HepG2 (cell line): ENCODE measurements around the gene FRMPD2. TPM values are rescaled to one million over a fixed set of nuclear protein-coding genes. Genes with fewer than 3 reads are reported as not detected.
A peak's percentile ranks its signal among the peaks of the same experiment; 100 is the strongest.

Source experiments
- AGO1 ChIP-seq: fragments of 200-400 bp; formaldehyde crosslinking; IDR thresholded peaks from 2 replicates; pipeline ENCODE4 v1.6.1; 2017; ENCODE audit warnings: mild to moderate bottlenecking, low read depth, low read length, moderate library complexity; ENCODE audit not compliant: poor library complexity, severe bottlenecking
- CEBPG ChIP-seq: IDR thresholded peaks from 2 replicates; pipeline ENCODE4 v1.6.1; 2016
- FOXJ3 ChIP-seq: sonication (generic); formaldehyde crosslinking; IDR thresholded peaks from 2 replicates; pipeline ENCODE4 v1.4.0; 2020; ENCODE audit warnings: missing genetic modification reagents, mild to moderate bottlenecking, borderline replicate concordance
- KDM1A ChIP-seq: IDR thresholded peaks from 2 replicates; pipeline ENCODE4 v1.6.1; 2016; ENCODE audit warnings: missing compliant biosample characterization
- KDM5A ChIP-seq: fragments of 200-600 bp; sonication (generic); IDR thresholded peaks from 2 replicates; pipeline ENCODE4 v1.7.0; 2018; ENCODE audit warnings: antibody characterized with exemption, mild to moderate bottlenecking, low read length, borderline replicate concordance
- KLF12 ChIP-seq: sonication (generic); formaldehyde crosslinking; IDR thresholded peaks from 2 replicates; pipeline ENCODE4 v1.4.0; 2020; ENCODE audit warnings: missing genetic modification reagents, borderline replicate concordance
- MZF1 ChIP-seq: sonication (generic); formaldehyde crosslinking; IDR thresholded peaks from 2 replicates; pipeline ENCODE4 v1.8.1; 2023; ENCODE audit warnings: mild to moderate bottlenecking, missing genetic modification reagents, borderline replicate concordance
- NFYC ChIP-seq: IDR thresholded peaks from 2 replicates; pipeline ENCODE4 v1.6.1; 2016; ENCODE audit warnings: missing genetic modification reagents, missing compliant biosample characterization
- RAD51 ChIP-seq: fragments of 450-650 bp; IDR thresholded peaks from 2 replicates; pipeline ENCODE4 v1.6.1; 2016; ENCODE audit warnings: borderline replicate concordance
- ZFAT ChIP-seq: sonication (generic); formaldehyde crosslinking; conservative IDR thresholded peaks from 2 replicates; pipeline ENCODE4 v1.8.1; 2023; ENCODE audit warnings: missing genetic modification reagents, inconsistent platforms
- ZFP36L1 ChIP-seq: sonication (generic); formaldehyde crosslinking; IDR thresholded peaks from 2 replicates; pipeline ENCODE4 v1.8.0; 2022; ENCODE audit warnings: mild to moderate bottlenecking, missing genetic modification reagents, moderate library complexity
- ZFX ChIP-seq: sonication (generic); formaldehyde crosslinking; IDR thresholded peaks from 2 replicates; pipeline ENCODE4 v1.4.0; 2020; ENCODE audit warnings: mild to moderate bottlenecking, low read depth, missing genetic modification reagents, moderate library complexity
- ZNF136 ChIP-seq: sonication (generic); formaldehyde crosslinking; IDR thresholded peaks from 2 replicates; pipeline ENCODE4 v1.8.1; 2022; ENCODE audit warnings: low read depth, mild to moderate bottlenecking, moderate library complexity, missing genetic modification reagents
- ZNF432 ChIP-seq: sonication (generic); formaldehyde crosslinking; IDR thresholded peaks from 2 replicates; pipeline ENCODE4 v1.5.0; 2020; ENCODE audit warnings: missing genetic modification reagents, mild to moderate bottlenecking, borderline replicate concordance
- ZNF564 ChIP-seq: sonication (generic); formaldehyde crosslinking; IDR thresholded peaks from 2 replicates; pipeline ENCODE4 v1.8.1; 2023; ENCODE audit warnings: mild to moderate bottlenecking, missing genetic modification reagents
- ZNF720 ChIP-seq: sonication (generic); formaldehyde crosslinking; IDR thresholded peaks from 2 replicates; pipeline ENCODE4 v1.4.0; 2020; ENCODE audit warnings: missing genetic modification reagents
- ZNF749 ChIP-seq: sonication (generic); formaldehyde crosslinking; IDR thresholded peaks from 2 replicates; pipeline ENCODE4 v1.8.0; 2022; ENCODE audit warnings: mild to moderate bottlenecking, missing genetic modification reagents, moderate library complexity, borderline replicate concordance
- ZNF75D ChIP-seq: sonication (generic); formaldehyde crosslinking; IDR thresholded peaks from 2 replicates; pipeline ENCODE4 v1.8.1; 2023; ENCODE audit warnings: missing genetic modification reagents, mild to moderate bottlenecking, borderline replicate concordance
- ZNF816 ChIP-seq: sonication (generic); formaldehyde crosslinking; IDR thresholded peaks from 2 replicates; pipeline ENCODE4 v1.8.0; 2022; ENCODE audit warnings: missing genetic modification reagents, mild to moderate bottlenecking, borderline replicate concordance
- polyA plus RNA-seq, 8 experiments: library from polyadenylated mRNA; depleted of rRNA in 3 of 8; stranded (reverse) in 7 of 8; unstranded in 1 of 8; fragments of >200 nt; fragmentation: Illumina TruSeq in 4 of 8; extraction: Trizol in 4 of 8; gene quantifications; 2 replicates each; pipeline versions ENCODE4 v1.2.1 to v1.2.3, GENCODE V29; 2011 to 2016; ENCODE audit warnings: low read depth in 4 of 8, missing spikeins in 1 of 8, mixed read lengths in 1 of 8; ENCODE audit not compliant: insufficient read depth in 1 of 8
- total RNA-seq, 5 experiments: library from RNA; depleted of rRNA; stranded (reverse); fragments of >200 nt; fragmentation: Illumina TruSeq; extraction: Trizol; gene quantifications; 2 replicates each; pipeline ENCODE4 v1.2.3, GENCODE V29; 2016; ENCODE audit warnings: low read depth in 1 of 5
- TF ChIP-seq, protein P1 (sequence below): sonication (generic); formaldehyde crosslinking; IDR thresholded peaks from 2 replicates; pipeline ENCODE4 v1.4.0; 2020; ENCODE audit warnings: mild to moderate bottlenecking, missing genetic modification reagents
- TF ChIP-seq, protein P2 (sequence below): sonication (generic); formaldehyde crosslinking; IDR thresholded peaks from 2 replicates; pipeline ENCODE4 v1.4.0; 2020; ENCODE audit warnings: missing genetic modification reagents
- TF ChIP-seq, protein P3 (sequence below): sonication (generic); formaldehyde crosslinking; IDR thresholded peaks from 2 replicates; pipeline ENCODE4 v1.8.1; 2023; ENCODE audit warnings: mild to moderate bottlenecking, missing genetic modification reagents
- TF ChIP-seq, protein P4 (sequence below): sonication (generic); formaldehyde crosslinking; IDR thresholded peaks from 2 replicates; pipeline ENCODE4 v1.9.0; 2021; ENCODE audit warnings: missing genetic modification reagents, borderline replicate concordance
- TF ChIP-seq, protein P5 (sequence below): sonication (generic); formaldehyde crosslinking; conservative IDR thresholded peaks from 2 replicates; pipeline ENCODE4 v1.4.0; 2020; ENCODE audit warnings: missing genetic modification reagents

FRMPD2 gene
- total and polyA plus RNA-seq, 2 of the 13 experiments (the other 11 are each of a cell fraction or from before 2014, with no cell fraction given): 0.45 to 1.3 TPM

DNA sequence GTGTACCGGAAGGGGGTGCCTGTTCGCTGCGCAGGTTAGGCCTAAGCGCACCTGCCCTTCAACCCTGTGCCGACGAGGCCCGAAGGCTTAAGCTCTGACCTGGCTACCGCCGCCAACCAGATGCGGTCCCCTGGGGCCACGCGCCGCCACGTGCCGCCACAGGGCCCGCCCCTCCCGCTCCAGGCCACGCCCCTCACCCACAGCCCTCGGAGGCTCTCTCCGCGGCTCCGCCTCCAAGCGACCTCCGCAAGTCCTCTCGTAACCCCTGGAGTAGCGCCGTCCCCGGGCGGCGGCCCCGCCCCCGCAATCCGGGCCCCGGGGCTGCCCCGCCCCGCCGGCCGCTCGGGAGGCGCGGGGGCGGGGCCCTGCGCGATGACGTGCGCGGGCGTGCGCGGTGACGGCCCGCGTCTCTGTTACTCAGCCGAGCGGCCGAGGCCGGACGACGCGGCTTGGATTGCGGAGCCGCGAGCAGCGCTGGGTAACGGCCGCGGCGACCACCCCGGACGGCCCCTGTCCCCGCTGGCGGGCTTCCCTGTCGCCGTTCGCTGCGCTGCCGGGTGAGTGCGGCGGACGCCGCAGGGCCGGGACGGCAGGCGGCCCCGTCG lies 31.9 kb upstream of the FRMPD2 start, which contains the start of gene MAPK8 (continued):
- TF ChIP-seq, protein P1, sequence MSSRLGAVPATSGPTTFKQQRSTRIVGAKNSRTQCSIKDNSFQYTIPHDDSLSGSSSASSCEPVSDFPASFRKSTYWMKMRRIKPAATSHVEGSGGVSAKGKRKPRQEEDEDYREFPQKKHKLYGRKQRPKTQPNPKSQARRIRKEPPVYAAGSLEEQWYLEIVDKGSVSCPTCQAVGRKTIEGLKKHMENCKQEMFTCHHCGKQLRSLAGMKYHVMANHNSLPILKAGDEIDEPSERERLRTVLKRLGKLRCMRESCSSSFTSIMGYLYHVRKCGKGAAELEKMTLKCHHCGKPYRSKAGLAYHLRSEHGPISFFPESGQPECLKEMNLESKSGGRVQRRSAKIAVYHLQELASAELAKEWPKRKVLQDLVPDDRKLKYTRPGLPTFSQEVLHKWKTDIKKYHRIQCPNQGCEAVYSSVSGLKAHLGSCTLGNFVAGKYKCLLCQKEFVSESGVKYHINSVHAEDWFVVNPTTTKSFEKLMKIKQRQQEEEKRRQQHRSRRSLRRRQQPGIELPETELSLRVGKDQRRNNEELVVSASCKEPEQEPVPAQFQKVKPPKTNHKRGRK: no peak
- TF ChIP-seq, protein P2, sequence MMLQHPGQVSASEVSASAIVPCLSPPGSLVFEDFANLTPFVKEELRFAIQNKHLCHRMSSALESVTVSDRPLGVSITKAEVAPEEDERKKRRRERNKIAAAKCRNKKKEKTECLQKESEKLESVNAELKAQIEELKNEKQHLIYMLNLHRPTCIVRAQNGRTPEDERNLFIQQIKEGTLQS (CRISPR knock-in tag): 0 out of 2 replicates have a peak, but pooled peaks have one; percentile 33
- TF ChIP-seq, protein P3, sequence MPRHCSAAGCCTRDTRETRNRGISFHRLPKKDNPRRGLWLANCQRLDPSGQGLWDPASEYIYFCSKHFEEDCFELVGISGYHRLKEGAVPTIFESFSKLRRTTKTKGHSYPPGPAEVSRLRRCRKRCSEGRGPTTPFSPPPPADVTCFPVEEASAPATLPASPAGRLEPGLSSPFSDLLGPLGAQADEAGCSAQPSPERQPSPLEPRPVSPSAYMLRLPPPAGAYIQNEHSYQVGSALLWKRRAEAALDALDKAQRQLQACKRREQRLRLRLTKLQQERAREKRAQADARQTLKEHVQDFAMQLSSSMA (CRISPR knock-in tag): no peak
- TF ChIP-seq ZFAT (CRISPR knock-in tag): no peak
- no peak for TF ChIP-seq KDM1A (CRISPR knock-in tag)
- no peak for TF ChIP-seq ZNF75D (CRISPR knock-in tag)
- TF ChIP-seq ZNF564: peak; percentile 87; the same call in 1 of the 2 replicates
- no peak for TF ChIP-seq KLF12
- TF ChIP-seq, protein P4, sequence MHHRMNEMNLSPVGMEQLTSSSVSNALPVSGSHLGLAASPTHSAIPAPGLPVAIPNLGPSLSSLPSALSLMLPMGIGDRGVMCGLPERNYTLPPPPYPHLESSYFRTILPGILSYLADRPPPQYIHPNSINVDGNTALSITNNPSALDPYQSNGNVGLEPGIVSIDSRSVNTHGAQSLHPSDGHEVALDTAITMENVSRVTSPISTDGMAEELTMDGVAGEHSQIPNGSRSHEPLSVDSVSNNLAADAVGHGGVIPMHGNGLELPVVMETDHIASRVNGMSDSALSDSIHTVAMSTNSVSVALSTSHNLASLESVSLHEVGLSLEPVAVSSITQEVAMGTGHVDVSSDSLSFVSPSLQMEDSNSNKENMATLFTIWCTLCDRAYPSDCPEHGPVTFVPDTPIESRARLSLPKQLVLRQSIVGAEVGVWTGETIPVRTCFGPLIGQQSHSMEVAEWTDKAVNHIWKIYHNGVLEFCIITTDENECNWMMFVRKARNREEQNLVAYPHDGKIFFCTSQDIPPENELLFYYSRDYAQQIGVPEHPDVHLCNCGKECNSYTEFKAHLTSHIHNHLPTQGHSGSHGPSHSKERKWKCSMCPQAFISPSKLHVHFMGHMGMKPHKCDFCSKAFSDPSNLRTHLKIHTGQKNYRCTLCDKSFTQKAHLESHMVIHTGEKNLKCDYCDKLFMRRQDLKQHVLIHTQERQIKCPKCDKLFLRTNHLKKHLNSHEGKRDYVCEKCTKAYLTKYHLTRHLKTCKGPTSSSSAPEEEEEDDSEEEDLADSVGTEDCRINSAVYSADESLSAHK: no peak
- peak; percentile 61 for TF ChIP-seq NFYC (CRISPR knock-in tag)
- TF ChIP-seq AGO1: no peak
- no peak for TF ChIP-seq RAD51
- TF ChIP-seq ZNF136 (CRISPR knock-in tag): peak; percentile 52; the same call in 1 of the 2 replicates
- no peak for TF ChIP-seq MZF1 (CRISPR knock-in tag)
- no peak for TF ChIP-seq CEBPG (CRISPR knock-in tag)
- TF ChIP-seq ZFP36L1 (CRISPR knock-in tag): no peak
- peak; percentile 88 for TF ChIP-seq ZFX
- no peak for TF ChIP-seq KDM5A
- TF ChIP-seq, protein P5, sequence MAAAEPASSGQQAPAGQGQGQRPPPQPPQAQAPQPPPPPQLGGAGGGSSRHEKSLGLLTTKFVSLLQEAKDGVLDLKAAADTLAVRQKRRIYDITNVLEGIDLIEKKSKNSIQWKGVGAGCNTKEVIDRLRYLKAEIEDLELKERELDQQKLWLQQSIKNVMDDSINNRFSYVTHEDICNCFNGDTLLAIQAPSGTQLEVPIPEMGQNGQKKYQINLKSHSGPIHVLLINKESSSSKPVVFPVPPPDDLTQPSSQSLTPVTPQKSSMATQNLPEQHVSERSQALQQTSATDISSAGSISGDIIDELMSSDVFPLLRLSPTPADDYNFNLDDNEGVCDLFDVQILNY (CRISPR knock-in tag): no peak
- no peak; the same call in 1 of the 2 replicates for TF ChIP-seq ZNF749 (CRISPR knock-in tag)
- no peak for TF ChIP-seq FOXJ3 (CRISPR knock-in tag)
- TF ChIP-seq ZNF720 (CRISPR knock-in tag): no peak
- TF ChIP-seq ZNF432 (CRISPR knock-in tag): no peak
- peak; percentile 32; the same call in 1 of the 2 replicates for TF ChIP-seq ZNF816 (CRISPR knock-in tag)
